Fibroblast of the aortic adventitia (primary cell): Measurements from ENCODE around the gene HSD3B1. TPM values are rescaled to one million over a fixed set of nuclear protein-coding genes. Genes with fewer than 3 reads are reported as not detected.

Experiments used
- DNase-seq: peaks from one replicate; pipeline ENCODE4 v3.0.0-alpha.2; 2010; ENCODE audit warnings: low read depth
- H3K4me3 ChIP-seq: 2 replicates; pipeline ENCODE4 v1.5.1; 2011; ENCODE audit warnings: low read depth, mild to moderate bottlenecking, control low read depth, low read length, moderate library complexity
- total RNA-seq: library from RNA; depleted of rRNA; stranded (reverse); fragments of >200 nt; gene quantifications from 2 replicates; pipeline ENCODE4 v1.2.3, GENCODE V29; 2012; ENCODE audit warnings: low replicate concordance
- TF ChIP-seq, protein P1 (sequence below): IDR thresholded peaks from 2 replicates; pipeline ENCODE4 v1.5.1; 2011; ENCODE audit warnings: mild to moderate bottlenecking, low read length, control low read depth, inconsistent platforms; ENCODE audit not compliant: insufficient read depth

Gene HSD3B1
- total RNA-seq, 1 donor: not detected

DNA sequence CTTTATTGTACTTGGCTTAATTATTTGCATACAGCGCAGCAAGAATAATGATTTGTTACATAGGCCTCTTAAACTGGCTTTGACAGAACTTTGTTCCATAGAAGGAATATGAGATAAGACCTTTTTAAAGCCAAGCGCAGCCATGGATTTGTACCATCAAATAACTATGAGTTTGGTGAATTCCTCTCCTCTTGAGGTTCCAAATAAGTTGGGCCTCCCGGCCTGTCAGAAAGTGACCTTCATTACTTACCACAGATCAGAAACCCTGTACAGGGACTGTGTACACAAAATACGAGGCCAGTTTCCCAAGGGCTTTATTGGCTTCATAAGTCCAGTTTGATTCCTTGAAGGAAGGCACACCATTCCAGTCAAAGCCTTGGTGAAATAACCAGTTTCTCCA, 21.8 kb upstream of the HSD3B1 start:
- TF ChIP-seq, protein P1, sequence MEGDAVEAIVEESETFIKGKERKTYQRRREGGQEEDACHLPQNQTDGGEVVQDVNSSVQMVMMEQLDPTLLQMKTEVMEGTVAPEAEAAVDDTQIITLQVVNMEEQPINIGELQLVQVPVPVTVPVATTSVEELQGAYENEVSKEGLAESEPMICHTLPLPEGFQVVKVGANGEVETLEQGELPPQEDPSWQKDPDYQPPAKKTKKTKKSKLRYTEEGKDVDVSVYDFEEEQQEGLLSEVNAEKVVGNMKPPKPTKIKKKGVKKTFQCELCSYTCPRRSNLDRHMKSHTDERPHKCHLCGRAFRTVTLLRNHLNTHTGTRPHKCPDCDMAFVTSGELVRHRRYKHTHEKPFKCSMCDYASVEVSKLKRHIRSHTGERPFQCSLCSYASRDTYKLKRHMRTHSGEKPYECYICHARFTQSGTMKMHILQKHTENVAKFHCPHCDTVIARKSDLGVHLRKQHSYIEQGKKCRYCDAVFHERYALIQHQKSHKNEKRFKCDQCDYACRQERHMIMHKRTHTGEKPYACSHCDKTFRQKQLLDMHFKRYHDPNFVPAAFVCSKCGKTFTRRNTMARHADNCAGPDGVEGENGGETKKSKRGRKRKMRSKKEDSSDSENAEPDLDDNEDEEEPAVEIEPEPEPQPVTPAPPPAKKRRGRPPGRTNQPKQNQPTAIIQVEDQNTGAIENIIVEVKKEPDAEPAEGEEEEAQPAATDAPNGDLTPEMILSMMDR: no peak
- no peak overlapping the region for H3K4me3 ChIP-seq
- no peak for DNase-seq

DNA sequence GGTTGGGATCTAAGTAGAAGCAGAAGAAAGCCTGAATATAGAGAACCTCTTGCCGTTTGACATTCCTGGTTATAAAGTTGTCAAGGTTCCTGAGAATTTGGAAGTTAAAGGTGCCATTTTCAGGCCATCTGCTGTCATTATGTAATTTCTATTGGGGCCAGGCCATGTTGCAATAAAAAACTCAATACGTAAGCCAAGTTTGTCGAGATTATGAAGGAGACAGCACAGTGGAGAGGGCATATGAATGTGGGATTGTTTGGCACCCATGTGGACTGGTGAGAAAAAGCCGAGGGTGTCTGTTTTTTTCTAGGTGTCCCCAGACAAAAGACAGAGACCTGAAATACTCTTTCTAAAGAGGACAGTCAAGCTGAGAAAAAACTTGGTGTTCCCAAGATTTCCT, 18.8 kb upstream of the HSD3B1 start:
- no peak overlapping the region for H3K4me3 ChIP-seq

DNA sequence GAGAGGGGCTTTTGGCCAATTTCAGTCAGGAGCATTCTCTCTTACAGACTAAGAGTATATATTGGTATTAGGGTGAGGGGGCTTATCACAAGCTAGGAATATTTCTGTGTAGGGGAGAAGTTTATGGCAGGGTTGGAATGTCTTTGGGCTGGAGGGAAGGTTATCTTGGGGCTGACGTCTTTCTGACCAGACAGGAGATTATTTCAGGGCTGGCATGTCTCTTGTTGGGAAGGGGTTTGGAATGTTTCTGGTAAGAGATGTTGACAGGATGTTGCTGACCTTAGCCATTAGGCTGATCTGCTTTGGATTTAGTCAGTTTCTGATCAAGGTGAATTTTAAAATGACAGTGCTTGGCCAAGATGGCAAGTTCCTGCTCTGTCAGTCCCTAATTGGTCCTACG, 17.8 kb upstream of the HSD3B1 start:
- DNase-seq: no peak
- no peak overlapping the region for H3K4me3 ChIP-seq
- TF ChIP-seq, protein P1: no peak

More for the DNA sequence above, 18.8 kb upstream of the HSD3B1 start:
- DNase-seq: no peak
- TF ChIP-seq, protein P1: no peak

DNA sequence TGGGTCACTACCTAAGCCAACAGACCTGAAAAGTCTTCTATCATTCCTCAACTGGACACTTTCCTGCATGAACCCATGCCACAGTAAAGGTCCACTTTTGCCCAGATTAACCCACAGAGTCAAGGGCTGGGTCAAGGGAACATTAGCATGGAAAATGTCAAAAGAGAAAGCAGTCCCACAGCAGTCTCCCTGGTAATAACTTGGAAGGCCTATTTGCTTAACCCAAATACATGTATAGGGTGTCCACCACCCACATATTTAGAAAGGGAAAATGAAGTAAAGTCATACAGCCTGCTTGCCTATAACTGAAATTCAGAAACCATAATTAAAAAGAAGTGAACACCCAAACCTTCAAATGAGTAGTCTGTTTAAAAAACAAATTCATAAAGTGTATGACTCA, 16.1 kb upstream of the HSD3B1 start:
- TF ChIP-seq, protein P1: no peak
- DNase-seq: no peak

DNA sequence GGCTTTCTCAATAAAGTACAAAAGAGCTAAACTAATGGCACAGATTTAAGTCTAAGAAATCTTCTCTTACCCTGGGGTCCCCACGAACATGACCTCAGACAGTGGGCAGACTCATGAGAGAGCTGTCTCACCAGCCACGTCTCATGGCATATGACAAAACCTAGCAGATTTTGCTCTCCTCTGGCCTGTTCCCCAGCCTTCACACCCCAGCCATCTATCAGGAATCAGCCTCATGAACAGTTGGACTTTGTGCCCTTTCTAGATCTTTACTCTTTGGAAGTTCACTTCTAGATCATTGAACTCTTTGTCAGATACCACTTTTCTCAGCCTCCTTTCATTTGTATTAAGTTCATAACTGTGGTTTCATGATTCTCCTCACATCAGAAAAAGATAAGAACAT, 14.2 kb upstream of the HSD3B1 start:
- TF ChIP-seq, protein P1: no peak
- no peak for DNase-seq
- H3K4me3 ChIP-seq: no peak overlapping the region

More for the DNA sequence above, 16.1 kb upstream of the HSD3B1 start:
- H3K4me3 ChIP-seq: no peak overlapping the region

DNA sequence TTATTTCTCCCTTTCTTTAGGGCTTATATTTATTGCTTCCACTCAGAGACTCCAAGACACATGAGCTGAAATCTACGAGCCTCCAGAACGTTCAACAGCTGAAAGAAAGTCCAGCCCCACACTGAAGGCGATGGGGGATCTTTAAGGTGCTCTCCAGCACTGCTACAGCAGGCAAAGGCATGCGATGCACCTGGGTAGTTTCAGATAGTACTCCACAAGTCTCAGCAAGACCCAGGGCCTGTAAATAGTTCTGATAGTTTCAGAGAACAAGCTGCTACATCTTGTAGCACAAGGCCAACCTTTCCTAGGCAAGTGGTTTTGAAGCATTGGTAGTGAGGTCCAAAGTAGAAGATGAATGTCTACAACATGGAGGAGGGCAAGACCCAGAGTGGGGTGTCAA, 2.2 kb upstream of the HSD3B1 start:
- TF ChIP-seq, protein P1: no peak
- no peak for DNase-seq
- no peak overlapping the region for H3K4me3 ChIP-seq

DNA sequence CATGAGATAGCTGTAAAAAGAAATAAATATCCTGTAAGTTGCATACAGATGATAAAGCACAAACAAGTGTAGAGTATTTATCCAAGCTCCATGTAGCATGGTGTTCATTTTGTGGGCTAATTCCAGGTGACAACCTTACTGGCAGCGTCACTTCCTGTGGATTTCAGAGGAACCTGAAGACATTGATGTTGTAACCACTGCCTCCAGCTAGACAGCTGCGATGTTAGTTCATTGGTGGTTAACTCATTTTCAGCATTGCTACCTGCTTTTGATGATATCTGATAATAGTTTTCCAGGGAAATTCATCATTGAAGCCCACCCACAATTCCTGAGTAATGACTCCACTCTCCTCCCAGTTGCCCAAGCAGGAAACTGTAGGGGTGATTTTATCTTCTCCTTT, 3.0 kb downstream of the HSD3B1 start:
- TF ChIP-seq, protein P1: no peak
- no peak overlapping the region for H3K4me3 ChIP-seq
- no peak for DNase-seq
